GM12873 (cell line): ENCODE measurements around the gene BCOR.

Experiments used
- TF ChIP-seq, protein P1 (sequence below): IDR thresholded peaks from 2 replicates; pipeline ENCODE4 v1.5.1; 2012; ENCODE audit warnings: low read depth, mild to moderate bottlenecking, moderate library complexity, low read length, control low read depth; ENCODE audit not compliant: insufficient read depth; ENCODE audit errors: missing control alignments

Gene BCOR

DNA sequence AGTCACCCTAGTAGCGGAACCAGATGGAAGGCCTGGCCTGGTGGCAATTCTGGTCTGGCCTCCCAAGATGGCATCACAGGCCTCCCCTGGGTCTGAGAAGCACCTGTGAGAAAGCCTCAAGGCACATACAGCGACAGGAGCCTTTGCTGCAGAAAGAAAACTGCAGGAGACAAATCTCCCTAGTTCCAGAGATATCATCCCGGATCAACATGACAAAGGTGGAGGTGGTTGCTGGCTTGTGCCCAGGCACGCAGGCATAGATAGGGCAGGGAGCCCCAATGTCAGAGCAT is 93.6 kb downstream of the BCOR start:
- TF ChIP-seq, protein P1, sequence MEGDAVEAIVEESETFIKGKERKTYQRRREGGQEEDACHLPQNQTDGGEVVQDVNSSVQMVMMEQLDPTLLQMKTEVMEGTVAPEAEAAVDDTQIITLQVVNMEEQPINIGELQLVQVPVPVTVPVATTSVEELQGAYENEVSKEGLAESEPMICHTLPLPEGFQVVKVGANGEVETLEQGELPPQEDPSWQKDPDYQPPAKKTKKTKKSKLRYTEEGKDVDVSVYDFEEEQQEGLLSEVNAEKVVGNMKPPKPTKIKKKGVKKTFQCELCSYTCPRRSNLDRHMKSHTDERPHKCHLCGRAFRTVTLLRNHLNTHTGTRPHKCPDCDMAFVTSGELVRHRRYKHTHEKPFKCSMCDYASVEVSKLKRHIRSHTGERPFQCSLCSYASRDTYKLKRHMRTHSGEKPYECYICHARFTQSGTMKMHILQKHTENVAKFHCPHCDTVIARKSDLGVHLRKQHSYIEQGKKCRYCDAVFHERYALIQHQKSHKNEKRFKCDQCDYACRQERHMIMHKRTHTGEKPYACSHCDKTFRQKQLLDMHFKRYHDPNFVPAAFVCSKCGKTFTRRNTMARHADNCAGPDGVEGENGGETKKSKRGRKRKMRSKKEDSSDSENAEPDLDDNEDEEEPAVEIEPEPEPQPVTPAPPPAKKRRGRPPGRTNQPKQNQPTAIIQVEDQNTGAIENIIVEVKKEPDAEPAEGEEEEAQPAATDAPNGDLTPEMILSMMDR = no peak

GRCh38 chrX:40003428-40004245 is 94.1 kb downstream of the BCOR start:
- TF ChIP-seq, protein P1 = no peak

DNA sequence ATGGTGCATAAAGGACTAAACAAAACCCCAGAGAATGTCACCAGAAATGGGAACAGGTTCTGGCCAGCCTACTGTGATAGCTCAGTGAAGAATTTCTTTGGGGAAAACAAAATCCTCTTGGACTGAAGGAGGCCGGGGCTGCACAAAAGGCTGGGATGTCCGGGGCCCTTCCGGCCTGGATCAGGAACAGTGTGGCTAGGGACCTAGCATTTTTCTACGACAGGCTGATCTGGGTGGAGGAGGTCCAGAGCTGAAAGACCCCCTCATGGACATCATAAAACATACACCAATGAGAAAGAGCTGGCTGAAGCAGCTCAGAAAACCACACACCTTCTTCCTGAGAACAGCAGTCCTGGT is 94.7 kb downstream of the BCOR start:
- TF ChIP-seq, protein P1 = no peak
